ENCODE data around the gene HCFC1.
A peak's percentile ranks its signal among the peaks of the same experiment; 100 is the strongest.

The HCFC1 gene

GRCh38 chrX:153956044-153956907, 15.3 kb downstream of the HCFC1 start:
- DNase-seq: no peak

- DNase-seq: no peak
Observed at GRCh38 chrX:153955228-153955732, 16.3 kb downstream of the HCFC1 start.

GRCh38 chrX:153954558-153955227, 16.9 kb downstream of the HCFC1 start:
- no peak for DNase-seq

GRCh38 chrX:153953892-153954557, 17.6 kb downstream of the HCFC1 start:
- DNase-seq: no peak

- DNase-seq: peak; percentile 70
Observed at GRCh38 chrX:153953342-153953830, 18.2 kb downstream of the HCFC1 start.

GRCh38 chrX:153952373-153953026, 19.1 kb downstream of the HCFC1 start:
- no peak for DNase-seq

GRCh38 chrX:153951683-153952372, 19.8 kb downstream of the HCFC1 start:
- DNase-seq: no peak

- no peak for DNase-seq
Observed at GRCh38 chrX:153950127-153950526, 21.5 kb downstream of the HCFC1 start.

GRCh38 chrX:153948847-153949805, 22.5 kb downstream of the HCFC1 start:
- DNase-seq: no peak

- DNase-seq: no peak
Observed at GRCh38 chrX:153948002-153948466, 23.6 kb downstream of the HCFC1 start.

GRCh38 chrX:153947009-153947769, 24.4 kb downstream of the HCFC1 start:
- DNase-seq: peak; percentile 90

GRCh38 chrX:153945956-153946943, 25.4 kb downstream of the HCFC1 start:
- no peak for DNase-seq

- no peak for DNase-seq
Observed at GRCh38 chrX:153944800-153945150, 26.8 kb downstream of the HCFC1 start.

GRCh38 chrX:153944140-153944799, 27.3 kb downstream of the HCFC1 start, which contains the start of gene RENBP:
TSS of gene RENBP (minus strand) at chrX:153944643. CDS start at chrX:153944610, 33 bp downstream.
- DNase-seq: peak; percentile 52

- no peak for DNase-seq
Observed at GRCh38 chrX:153941336-153942252, 30.0 kb downstream of the HCFC1 start.

GRCh38 chrX:153939573-153939972, 32.0 kb downstream of the HCFC1 start:
- no peak for DNase-seq

- no peak for DNase-seq
Observed at GRCh38 chrX:153938226-153938786, 33.3 kb downstream of the HCFC1 start.
